ENCODE measurements around the gene NEK4.
A peak's percentile ranks its signal among the peaks of the same experiment; 100 is the strongest.
"Not testable (repeated sequence)": the region's sequence is repeated elsewhere in the genome, so short reads cannot be mapped to it uniquely, and the experiment has no call there.

The NEK4 gene

DNA sequence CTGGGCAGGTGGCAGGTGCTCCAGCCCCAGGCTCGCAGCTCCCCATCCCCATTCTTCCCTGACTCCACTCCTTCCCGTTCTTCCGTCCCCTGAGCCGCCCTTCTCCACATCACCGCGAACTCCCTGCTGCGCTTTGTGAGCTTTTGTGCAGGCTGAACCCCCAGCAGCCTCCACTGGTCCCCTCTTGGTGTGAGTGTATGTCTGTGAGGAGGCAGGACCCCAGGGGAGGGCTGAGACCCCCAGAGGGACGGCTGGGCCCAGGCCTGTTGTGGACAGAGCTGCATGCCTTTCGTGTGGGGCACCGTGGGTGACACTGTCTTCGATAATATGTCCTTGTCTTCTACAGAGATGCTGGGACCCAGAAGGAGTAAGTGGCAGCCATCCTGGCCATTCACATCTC lies 16.5 kb upstream of the NEK4 start:
- Mint-ChIP-seq H3K27me3 (no peaks in the 10 kb centered on the region), H3K4me3 (no peak overlapping the region), H3K36me3 (no peaks in the 10 kb centered on the region)

DNA sequence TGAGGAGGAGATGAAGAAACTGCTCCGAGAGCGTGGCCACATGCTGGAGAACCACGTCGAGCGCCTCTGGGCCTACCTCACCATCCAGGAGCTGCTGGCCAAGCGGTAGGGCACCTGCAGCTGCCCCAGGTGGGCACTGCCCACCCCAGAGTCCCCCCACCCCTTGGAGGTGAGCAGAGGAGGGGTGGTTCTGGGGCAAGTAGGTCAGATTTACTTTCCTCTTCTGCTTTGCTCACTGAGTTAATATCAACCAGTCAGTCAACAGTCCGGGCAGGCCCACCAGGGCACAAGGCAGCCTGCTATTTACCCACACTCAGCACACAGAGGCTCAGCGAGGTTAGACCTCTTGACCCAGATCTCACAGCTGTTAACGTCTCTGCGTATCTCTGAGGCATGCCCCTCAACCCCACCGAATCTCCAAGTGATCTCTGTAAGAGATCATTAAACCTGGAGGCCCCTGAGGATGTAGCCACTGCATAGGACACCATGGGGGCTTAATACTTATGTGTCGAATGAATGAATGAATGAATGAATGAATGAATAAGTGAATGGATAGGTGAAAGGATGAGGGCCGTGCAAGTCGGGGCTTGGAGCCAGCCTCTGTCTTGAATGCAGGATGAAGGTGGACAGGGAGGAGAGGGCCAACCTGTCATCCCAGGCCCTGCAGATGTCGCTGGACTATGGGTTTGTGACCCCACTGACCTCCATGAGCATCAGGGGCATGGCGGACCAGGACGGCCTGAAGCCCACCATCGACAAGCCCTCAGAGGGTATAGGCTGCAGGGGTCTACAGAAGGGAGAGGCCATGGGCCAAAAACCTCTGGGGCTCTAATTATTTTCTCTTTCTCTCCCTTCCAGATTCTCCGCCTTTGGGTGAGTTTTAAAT lies 15.8 kb upstream of the NEK4 start:
- Mint-ChIP-seq H3K27ac (peak overlapping the region; percentile 6), H3K27me3 (no peaks in the 10 kb centered on the region), H3K4me1 (no peaks in the 10 kb centered on the region), H3K36me3 (no peaks in the 10 kb centered on the region), H3K9me3 (no peaks in the 10 kb centered on the region), H3K4me3 (no peak overlapping the region)

More for the DNA sequence above, 16.5 kb upstream of the NEK4 start:
- Mint-ChIP-seq H3K4me1 (no peaks in the 10 kb centered on the region), H3K27ac (no peak overlapping the region), H3K9me3 (no peaks in the 10 kb centered on the region)

DNA sequence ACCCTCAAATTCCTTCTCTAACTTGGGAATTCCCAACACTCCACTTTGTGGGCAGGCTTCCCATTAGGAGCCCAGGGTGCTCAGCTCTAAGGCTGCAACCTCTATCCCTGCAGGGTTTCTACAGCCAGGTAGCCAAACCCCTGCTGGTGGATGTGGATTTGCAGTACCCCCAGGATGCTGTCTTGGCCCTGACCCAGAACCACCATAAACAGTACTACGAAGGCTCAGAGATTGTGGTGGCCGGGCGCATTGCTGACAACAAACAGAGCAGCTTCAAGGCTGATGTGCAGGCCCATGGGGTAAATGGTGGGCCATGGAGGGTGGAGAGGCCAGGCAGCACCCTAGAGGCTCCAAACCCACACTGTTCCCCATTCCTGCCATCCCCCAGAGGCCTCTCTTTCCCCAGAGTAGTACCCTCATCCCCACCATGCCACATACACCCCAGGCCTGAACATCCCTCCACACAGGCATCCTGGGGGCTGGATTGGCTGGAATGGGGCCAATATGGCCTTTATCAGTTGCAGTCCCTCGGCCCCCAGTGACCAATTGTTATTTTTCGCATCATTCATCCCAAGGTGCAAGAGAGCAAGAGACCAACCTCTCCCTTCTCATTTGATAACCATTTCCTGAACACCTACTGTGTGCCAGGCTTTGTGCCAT lies 14.3 kb upstream of the NEK4 start:
- Mint-ChIP-seq H3K4me3 (no peak overlapping the region), H3K4me1 (no peaks in the 10 kb centered on the region), H3K27ac (no peak overlapping the region), H3K27me3 (no peaks in the 10 kb centered on the region), H3K36me3 (no peaks in the 10 kb centered on the region), H3K9me3 (no peaks in the 10 kb centered on the region)

DNA sequence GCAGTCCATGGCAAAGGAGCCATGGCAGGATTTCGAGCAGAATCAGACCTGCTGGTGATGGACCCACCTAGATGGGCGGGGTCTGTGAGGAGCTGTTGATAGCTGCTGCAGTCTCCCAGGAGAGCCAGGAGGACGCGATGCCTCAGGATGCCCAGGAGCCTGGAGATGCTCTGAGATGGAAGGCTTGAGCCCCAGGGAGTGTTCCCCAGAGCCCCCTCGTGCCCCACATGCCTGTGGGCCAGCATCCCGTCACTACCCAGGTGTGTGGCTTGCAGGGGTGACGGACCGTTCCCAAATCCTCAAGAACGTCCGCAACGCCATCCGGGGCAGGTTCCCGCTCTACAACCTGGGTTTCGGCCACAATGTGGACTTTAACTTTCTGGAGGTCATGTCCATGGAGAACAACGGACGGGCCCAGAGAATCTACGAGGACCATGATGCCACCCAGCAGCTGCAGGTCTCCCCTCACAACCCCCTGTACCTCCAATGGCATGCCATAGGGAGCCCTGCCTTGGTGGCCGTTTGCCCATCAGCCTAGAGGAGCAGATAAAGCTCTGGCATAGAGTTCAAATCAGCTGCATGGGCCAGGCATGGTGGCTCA lies 13.4 kb upstream of the NEK4 start:
- H3K9me3 Mint-ChIP-seq: no peaks in the 10 kb centered on the region
- no peaks in the 10 kb centered on the region for H3K4me1 Mint-ChIP-seq
- no peak overlapping the region for H3K4me3 Mint-ChIP-seq
- H3K27me3 Mint-ChIP-seq: no peaks in the 10 kb centered on the region
- no peak overlapping the region for H3K27ac Mint-ChIP-seq
- H3K36me3 Mint-ChIP-seq: no peaks in the 10 kb centered on the region

GRCh38 chr3:52783211-52783555 lies 12.4 kb upstream of the NEK4 start:
- Mint-ChIP-seq H3K4me3 (no peak overlapping the region), H3K9me3 (no peaks in the 10 kb centered on the region), H3K27me3 (no peaks in the 10 kb centered on the region), H3K36me3 (no peaks in the 10 kb centered on the region), H3K4me1 (no peaks in the 10 kb centered on the region), H3K27ac (no peak overlapping the region)

- no peak overlapping the region for H3K4me3 Mint-ChIP-seq
- H3K9me3 Mint-ChIP-seq: no peaks in the 10 kb centered on the region
- H3K27ac Mint-ChIP-seq: no peak overlapping the region
- H3K36me3 Mint-ChIP-seq: no peaks in the 10 kb centered on the region
- no peaks in the 10 kb centered on the region for H3K4me1 Mint-ChIP-seq
- no peaks in the 10 kb centered on the region for H3K27me3 Mint-ChIP-seq
These were observed 11.9 kb upstream of the NEK4 start for GRCh38 chr3:52782412-52783210.

DNA sequence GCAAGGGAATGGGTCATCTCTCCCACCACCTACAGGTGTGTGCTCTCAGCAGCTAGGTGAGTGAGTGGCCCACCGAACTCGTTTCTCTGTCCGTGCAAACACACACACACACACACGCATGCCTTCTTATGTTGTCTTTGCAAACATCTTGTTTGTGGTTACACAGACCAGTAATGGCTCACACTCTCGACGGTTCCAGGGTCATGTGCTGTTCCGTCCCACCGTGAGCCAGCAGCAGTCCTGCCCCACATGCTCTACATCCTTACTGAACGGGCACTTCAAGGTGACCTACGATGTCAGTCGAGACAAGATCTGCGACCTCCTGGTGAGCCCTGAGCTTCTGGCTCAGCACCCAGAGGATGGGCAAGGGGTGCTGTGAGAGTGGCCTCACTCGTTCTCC lies 11.0 kb upstream of the NEK4 start:
- no peaks in the 10 kb centered on the region for H3K36me3 Mint-ChIP-seq
- no peaks in the 10 kb centered on the region for H3K4me1 Mint-ChIP-seq
- no peaks in the 10 kb centered on the region for H3K27me3 Mint-ChIP-seq
- H3K9me3 Mint-ChIP-seq: no peaks in the 10 kb centered on the region
- H3K4me3 Mint-ChIP-seq: no peak overlapping the region
- no peak overlapping the region for H3K27ac Mint-ChIP-seq

DNA sequence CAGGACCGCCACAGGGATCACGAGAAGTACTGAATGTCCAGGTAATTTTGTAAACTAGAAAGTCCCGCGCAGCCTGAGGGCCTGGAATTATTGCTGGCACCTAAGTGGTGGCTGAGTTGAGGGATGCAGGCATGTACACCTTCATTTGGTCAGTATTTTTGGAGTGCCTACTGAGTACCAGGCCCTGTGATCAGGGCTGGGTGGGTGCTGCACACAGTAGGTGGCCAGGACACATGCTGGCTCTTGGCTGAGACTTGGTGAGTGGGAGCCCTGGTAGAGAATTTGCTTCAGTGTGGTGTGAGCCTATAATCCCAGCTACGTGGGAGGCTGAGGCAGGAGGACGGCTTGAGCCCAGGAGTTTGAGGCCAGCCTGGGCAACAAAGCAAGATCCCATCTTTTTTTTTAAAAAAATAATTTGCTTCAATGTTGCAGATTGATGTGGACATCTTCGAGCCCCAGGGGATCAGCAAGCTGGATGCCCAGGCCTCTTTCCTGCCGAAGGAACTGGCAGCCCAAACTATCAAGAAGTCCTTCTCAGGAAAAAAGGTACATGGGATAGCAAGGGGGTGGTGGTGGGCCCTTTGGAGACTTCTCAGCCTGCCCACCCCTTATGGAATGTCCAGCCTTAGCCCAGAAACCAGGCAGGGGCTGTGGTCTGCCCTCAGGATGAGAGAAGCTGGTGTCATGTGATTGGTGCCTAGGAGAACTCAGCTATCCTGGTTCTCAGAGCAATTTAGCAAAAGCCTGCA lies 9.3 kb upstream of the NEK4 start:
- H3K4me3 Mint-ChIP-seq: no peak overlapping the region
- H3K9me3 Mint-ChIP-seq: no peaks in the 10 kb centered on the region
- H3K36me3 Mint-ChIP-seq: no peaks in the 10 kb centered on the region
- H3K27me3 Mint-ChIP-seq: no peaks in the 10 kb centered on the region
- H3K27ac Mint-ChIP-seq: no peak overlapping the region
- no peaks in the 10 kb centered on the region for H3K4me1 Mint-ChIP-seq

GRCh38 chr3:52779011-52779836 lies 8.5 kb upstream of the NEK4 start:
- H3K4me1 Mint-ChIP-seq: no peaks in the 10 kb centered on the region

DNA sequence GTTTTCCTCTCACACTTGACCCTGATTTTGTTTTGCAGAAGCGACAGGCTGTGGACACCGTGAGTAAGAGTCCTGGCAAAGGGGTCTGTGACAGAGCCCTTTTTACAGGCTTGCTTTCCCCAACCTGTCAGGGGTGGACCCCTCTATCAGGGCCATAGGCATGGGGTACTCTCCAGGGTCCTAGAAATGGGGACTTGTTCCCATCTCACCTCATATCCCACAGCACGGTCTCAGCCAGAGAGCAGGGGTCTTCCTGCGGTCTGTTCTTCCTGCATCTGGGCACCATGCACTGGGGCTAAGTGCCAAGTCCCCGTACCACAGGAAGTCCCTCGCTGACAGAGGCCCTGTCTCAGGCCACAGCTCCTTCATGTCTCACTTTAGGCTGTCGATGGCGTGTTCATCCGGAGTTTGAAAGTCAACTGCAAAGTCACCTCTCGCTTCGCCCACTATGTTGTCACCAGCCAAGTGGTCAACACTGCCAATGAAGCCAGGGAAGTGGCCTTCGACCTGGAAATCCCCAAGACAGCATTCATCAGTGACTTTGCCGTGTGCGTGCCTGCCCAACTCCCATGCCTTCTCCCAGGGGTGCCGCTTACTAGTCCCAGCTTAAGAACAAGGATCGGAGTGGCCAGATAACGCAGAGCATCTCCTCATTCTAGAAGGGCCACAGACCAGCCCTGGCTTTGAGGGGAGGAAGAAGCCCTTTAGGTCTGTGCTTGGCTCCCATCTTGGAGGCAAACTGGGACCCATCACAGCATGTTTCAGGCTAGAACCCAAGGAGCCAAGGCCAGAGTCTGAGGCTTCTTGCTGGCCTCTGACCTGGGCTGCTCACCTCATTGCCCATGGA lies 7.4 kb upstream of the NEK4 start:
- Mint-ChIP-seq H3K36me3 (no peaks in the 10 kb centered on the region), H3K27me3 (no peaks in the 10 kb centered on the region), H3K4me3 (no peak overlapping the region), H3K9me3 (no peaks in the 10 kb centered on the region), H3K4me1 (no peaks in the 10 kb centered on the region), H3K27ac (no peak overlapping the region)

More at GRCh38 chr3:52779011-52779836, 8.5 kb upstream of the NEK4 start:
- Mint-ChIP-seq H3K27me3 (no peaks in the 10 kb centered on the region), H3K27ac (no peak overlapping the region), H3K9me3 (no peaks in the 10 kb centered on the region), H3K4me3 (no peak overlapping the region), H3K36me3 (no peaks in the 10 kb centered on the region)

DNA sequence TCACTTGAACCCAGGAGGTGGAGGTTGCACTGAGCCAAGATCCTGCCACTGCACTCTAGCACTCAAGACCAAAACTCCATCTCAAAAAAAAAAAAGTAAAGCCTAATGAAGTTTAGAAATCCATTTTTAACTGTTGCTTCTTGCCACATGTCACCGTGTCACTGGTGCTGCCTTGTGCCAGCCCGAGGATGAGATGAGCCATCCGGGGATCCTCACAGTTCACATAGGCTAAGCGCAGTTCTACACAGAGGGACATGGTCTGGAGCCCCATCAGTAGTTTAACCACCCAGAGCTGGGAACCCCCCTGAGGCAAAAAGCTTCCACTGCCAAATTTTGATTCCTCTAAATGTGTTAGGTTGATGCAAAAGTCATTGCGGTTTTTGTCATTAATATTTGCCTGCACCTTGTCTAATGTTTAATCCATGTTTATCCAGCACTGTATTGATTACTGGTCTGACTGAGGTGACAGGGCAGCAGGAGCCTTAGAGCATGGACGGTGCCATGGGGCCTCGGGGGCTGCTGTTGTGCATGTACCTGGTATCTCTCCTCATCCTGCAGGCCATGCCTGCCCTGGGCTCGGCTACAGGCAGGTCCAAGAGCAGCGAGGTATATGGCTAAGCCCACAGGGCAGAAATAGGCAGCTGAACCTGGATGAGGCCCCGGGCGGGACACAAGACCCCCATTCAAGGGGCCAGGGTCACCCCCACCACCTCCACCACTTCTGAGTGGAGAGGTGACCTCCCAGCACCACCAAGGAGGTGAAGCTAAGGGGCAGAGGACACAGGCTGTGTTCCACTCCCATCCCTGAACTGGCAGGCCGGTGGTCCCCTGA lies 6.6 kb upstream of the NEK4 start, which contains the start of gene ITIH1:
TSS of gene ITIH1 (plus strand) at position 473 of the 832 bp plus-strand sequence. CDS start at position 490, 17 bp downstream.
- Mint-ChIP-seq H3K27ac (no peak within 1 kb of the TSS), H3K9me3 (no peaks in the 10 kb centered on the region), H3K4me3 (no peak within 1 kb of the TSS), H3K27me3 (no peaks in the 10 kb centered on the region), H3K36me3 (no peaks in the 10 kb centered on the region), H3K4me1 (no peaks in the 10 kb centered on the region)

- not testable (repeated sequence) for H3K27me3 Mint-ChIP-seq, H3K4me1 Mint-ChIP-seq, H3K4me3 Mint-ChIP-seq, H3K27ac Mint-ChIP-seq, H3K9me3 Mint-ChIP-seq, H3K36me3 Mint-ChIP-seq
These were observed 5.7 kb upstream of the NEK4 start for GRCh38 chr3:52776486-52776885.

DNA sequence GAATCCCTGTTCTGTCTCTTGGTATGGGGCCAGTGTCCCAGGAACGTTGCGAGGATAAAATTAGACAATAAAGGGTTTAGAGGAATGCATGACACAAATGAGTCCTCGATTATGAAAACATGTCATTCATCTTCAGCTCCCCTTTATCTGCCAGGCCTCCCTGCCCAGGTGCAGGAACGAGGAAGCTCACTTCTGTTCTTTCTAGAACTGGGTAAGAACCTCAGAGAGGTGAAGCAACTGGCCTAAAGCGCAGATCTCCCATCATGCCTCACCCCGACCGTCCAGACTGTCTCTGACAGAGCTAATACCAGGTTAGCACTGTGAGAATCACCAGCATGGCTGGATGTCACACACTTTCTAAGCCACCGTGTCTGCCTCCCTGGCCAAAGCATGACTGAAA lies 5.1 kb upstream of the NEK4 start:
- Mint-ChIP-seq H3K36me3 (no peaks in the 10 kb centered on the region), H3K4me3 (no peak overlapping the region), H3K4me1 (peaks cover 11% of the 10 kb centered on the region), H3K27me3 (no peaks in the 10 kb centered on the region), H3K9me3 (no peaks in the 10 kb centered on the region), H3K27ac (no peak overlapping the region)
